CD8-positive, alpha-beta memory T cell (primary cell): ENCODE data around the gene CACHD1. TPM values are rescaled to one million over a fixed set of nuclear protein-coding genes. Genes with fewer than 3 reads are reported as not detected.

Experiments used
- CTCF ChIA-PET: fragments of 350-600 bp; sonication (Branson Sonifier 250); formaldehyde crosslinking; loops from one replicate; lab custom pipeline; 2021; ENCODE audit warnings: antibody characterized with exemption; lab: Charles Lee
- POLR2A ChIA-PET: fragments of 350-600 bp; sonication (Branson Sonifier 250); formaldehyde crosslinking; loops from one replicate; lab custom pipeline; 2021; ENCODE audit warnings: antibody characterized with exemption; lab: Charles Lee
- DNase-seq, 5 donors: peaks; one replicate each; pipeline versions ENCODE4 v3.0.0 to v3.0.0-alpha.2; 2020 to 2022; ENCODE audit warnings: mixed read lengths in 1 of 5
- H3K27ac ChIP-seq: one replicate; pipeline ENCODE4 v1.7.0; 2013; ENCODE audit warnings: low read depth, mild to moderate bottlenecking, low read length, moderate library complexity
- H3K27me3 ChIP-seq: 2 replicates; pipeline ENCODE4 v1.7.0; 2013; ENCODE audit warnings: low read length, mild to moderate bottlenecking; ENCODE audit not compliant: insufficient read depth, poor library complexity, severe bottlenecking
- H3K36me3 ChIP-seq: 2 replicates; pipeline ENCODE4 v1.7.0; 2013; ENCODE audit warnings: mild to moderate bottlenecking, low read length, moderate library complexity; ENCODE audit not compliant: insufficient read depth
- H3K4me1 ChIP-seq: 2 replicates; pipeline ENCODE4 v1.7.0; 2013; ENCODE audit warnings: mild to moderate bottlenecking, low read length, moderate library complexity; ENCODE audit not compliant: insufficient read depth
- H3K4me3 ChIP-seq: 2 replicates; pipeline ENCODE4 v1.7.0; 2013; ENCODE audit warnings: mild to moderate bottlenecking, low read length
- H3K9me3 ChIP-seq: 2 replicates; pipeline ENCODE4 v1.7.0; 2013; ENCODE audit warnings: mild to moderate bottlenecking, low read length
- H3K27ac Mint-ChIP-seq, 8 donors: one replicate each; pipeline ENCODE4 v1.8.0; 2020 to 2021; ENCODE audit warnings: mixed read lengths in 8 of 8, mild to moderate bottlenecking in 6 of 8, inconsistent platforms in 3 of 8, moderate library complexity in 3 of 8
- H3K27me3 Mint-ChIP-seq, 2 donors: one replicate each; pipeline ENCODE4 v1.8.0; 2020 to 2021; ENCODE audit warnings: mixed read lengths in 2 of 2, mild to moderate bottlenecking in 1 of 2, moderate library complexity in 1 of 2
- H3K36me3 Mint-ChIP-seq, 3 donors: one replicate each; pipeline ENCODE4 v1.8.0; 2020 to 2021; ENCODE audit warnings: mixed read lengths in 3 of 3, inconsistent platforms in 1 of 3, mild to moderate bottlenecking in 1 of 3
- H3K4me1 Mint-ChIP-seq, 3 donors: one replicate each; pipeline ENCODE4 v1.8.0; 2020 to 2021; ENCODE audit warnings: mixed read lengths in 3 of 3, inconsistent platforms in 1 of 3, mild to moderate bottlenecking in 1 of 3
- H3K4me3 Mint-ChIP-seq, 7 donors: one replicate each; pipeline ENCODE4 v1.8.0; 2020 to 2021; ENCODE audit warnings: mixed read lengths in 7 of 7, mild to moderate bottlenecking in 6 of 7, moderate library complexity in 4 of 7, inconsistent platforms in 2 of 7
- H3K9me3 Mint-ChIP-seq, 5 donors: one replicate each; pipeline ENCODE4 v1.8.0; 2020 to 2022; ENCODE audit warnings: mixed read lengths in 5 of 5, mild to moderate bottlenecking in 3 of 5, moderate library complexity in 2 of 5, inconsistent platforms in 1 of 5
- polyA plus RNA-seq: library from polyadenylated mRNA; unstranded; fragments of 300-500 nt; fragmentation: Illumina TruSeq; gene quantifications from one replicate; pipeline ENCODE4 v1.2.3, GENCODE V29; 2021
- total RNA-seq, 2 experiments: library from RNA; stranded (reverse); gene quantifications; one replicate each; pipeline ENCODE4 v1.2.3, GENCODE V29; 2021

Gene CACHD1
- total and polyA plus RNA-seq, 3 experiments from 2014 or later: 0.35 TPM; not detected in 1

- H3K9me3 ChIP-seq: no peaks in the 10 kb centered on the region
- Mint-ChIP-seq H3K27ac (no peak overlapping the region), H3K4me1 (no peaks in the 10 kb centered on the region), H3K36me3 (no peaks in the 10 kb centered on the region), H3K27me3 (peaks cover 0 to 12% of the 10 kb centered on the region in 2 donors), H3K4me3 (no peak overlapping the region), H3K9me3 (peaks cover 0 to 1% (median 0%) of the 10 kb centered on the region in 5 donors)
- no peaks in the 10 kb centered on the region for H3K27me3 ChIP-seq
- no peak overlapping the region for H3K4me3 ChIP-seq
- no peaks in the 10 kb centered on the region for H3K4me1 ChIP-seq
- H3K27ac ChIP-seq: no peak overlapping the region
- POLR2A ChIA-PET: no interaction called here
- no peak for DNase-seq
- CTCF ChIA-PET: interaction anchor here (1.5 kb wide), 1 partner anchor 139 kb away, joined by 19 read pairs; no protein-coding TSS in a partner anchor
- no peaks in the 10 kb centered on the region for H3K36me3 ChIP-seq
Measured at GRCh38 chr1:64685217-64685616, 215.3 kb downstream of the CACHD1 start.

- Mint-ChIP-seq H3K27ac (peak overlapping the region in 1 of 8 donors; percentile 19), H3K4me3 (no peak overlapping the region), H3K4me1 (no peaks in the 10 kb centered on the region), H3K9me3 (peaks cover 0 to 1% (median 0%) of the 10 kb centered on the region in 5 donors), H3K36me3 (no peaks in the 10 kb centered on the region), H3K27me3 (peaks cover 0 to 11% of the 10 kb centered on the region in 2 donors)
- Histone ChIP-seq H3K4me1 (no peaks in the 10 kb centered on the region), H3K36me3 (no peaks in the 10 kb centered on the region), H3K9me3 (no peaks in the 10 kb centered on the region), H3K4me3 (no peak overlapping the region), H3K27ac (no peak overlapping the region), H3K27me3 (no peaks in the 10 kb centered on the region)
- no peak for DNase-seq
- ChIA-PET CTCF (interaction anchor here (1.5 kb wide), 1 partner anchor 138 kb away, joined by 19 read pairs; no protein-coding TSS in a partner anchor), POLR2A (no interaction called here)
Measured at GRCh38 chr1:64685765-64686341, 215.9 kb downstream of the CACHD1 start.

GRCh38 chr1:64686828-64687724 lies 217.1 kb downstream of the CACHD1 start:
- Histone ChIP-seq H3K4me1 (no peaks in the 10 kb centered on the region), H3K27ac (no peak overlapping the region), H3K27me3 (no peaks in the 10 kb centered on the region), H3K9me3 (no peaks in the 10 kb centered on the region), H3K36me3 (no peaks in the 10 kb centered on the region), H3K4me3 (no peak overlapping the region)
- no peaks in the 10 kb centered on the region for H3K4me1 Mint-ChIP-seq
- H3K9me3 Mint-ChIP-seq: peaks cover 0 to 1% (median 0%) of the 10 kb centered on the region in 5 donors
- CTCF ChIA-PET: interaction anchor here (1.3 kb wide), 1 partner anchor 136 kb away, joined by 7 read pairs; no protein-coding TSS in a partner anchor
- H3K27ac Mint-ChIP-seq: no peak overlapping the region
- H3K27me3 Mint-ChIP-seq: no peaks in the 10 kb centered on the region
- no peaks in the 10 kb centered on the region for H3K36me3 Mint-ChIP-seq
- peak in 4 of 5 donors; percentile 4 to 53 (median 24) for DNase-seq
- no peak overlapping the region for H3K4me3 Mint-ChIP-seq
- POLR2A ChIA-PET: interaction anchor here (0.5 kb wide), 1 partner anchor 361 kb away, joined by 3 read pairs; no protein-coding TSS in a partner anchor

GRCh38 chr1:64687725-64688327 lies 217.9 kb downstream of the CACHD1 start:
- Mint-ChIP-seq H3K27me3 (no peaks in the 10 kb centered on the region), H3K9me3 (peaks cover 0 to 1% (median 0%) of the 10 kb centered on the region in 5 donors), H3K4me3 (no peak overlapping the region), H3K27ac (peak overlapping the region in 1 of 8 donors; percentile 44), H3K36me3 (no peaks in the 10 kb centered on the region), H3K4me1 (no peaks in the 10 kb centered on the region)
- no peaks in the 10 kb centered on the region for H3K4me1 ChIP-seq
- no peaks in the 10 kb centered on the region for H3K9me3 ChIP-seq
- ChIA-PET CTCF (interaction anchor here (0.9 to 1.8 kb wide), 5 partner anchors 9 to 137 kb away, joined by 3 to 7 read pairs (median 5); no protein-coding TSS in a partner anchor), POLR2A (no interaction called here)
- H3K27ac ChIP-seq: no peak overlapping the region
- H3K27me3 ChIP-seq: no peaks in the 10 kb centered on the region
- DNase-seq: no peak
- no peaks in the 10 kb centered on the region for H3K36me3 ChIP-seq
- no peak overlapping the region for H3K4me3 ChIP-seq

GRCh38 chr1:64691626-64692025 lies 221.7 kb downstream of the CACHD1 start:
- Mint-ChIP-seq H3K4me3 (no peak overlapping the region), H3K27me3 (peaks cover 3 to 9% of the 10 kb centered on the region in 2 donors), H3K36me3 (no peaks in the 10 kb centered on the region), H3K27ac (no peak overlapping the region), H3K9me3 (no peaks in the 10 kb centered on the region), H3K4me1 (no peaks in the 10 kb centered on the region)
- ChIA-PET CTCF (interaction anchor here (1.7 to 1.8 kb wide), 2 partner anchors 132 to 133 kb away, joined by 5 to 6 read pairs; no protein-coding TSS in a partner anchor), POLR2A (no interaction called here)
- Histone ChIP-seq H3K27me3 (no peaks in the 10 kb centered on the region), H3K36me3 (no peaks in the 10 kb centered on the region), H3K4me3 (no peak overlapping the region), H3K27ac (no peak overlapping the region), H3K9me3 (no peaks in the 10 kb centered on the region), H3K4me1 (no peaks in the 10 kb centered on the region)
- no peak for DNase-seq

- Mint-ChIP-seq H3K36me3 (no peaks in the 10 kb centered on the region), H3K4me3 (no peak overlapping the region), H3K9me3 (no peaks in the 10 kb centered on the region), H3K27me3 (peaks cover 4 to 9% of the 10 kb centered on the region in 2 donors), H3K4me1 (no peaks in the 10 kb centered on the region), H3K27ac (no peak overlapping the region)
- no peaks in the 10 kb centered on the region for H3K27me3 ChIP-seq
- POLR2A ChIA-PET: no interaction called here
- no peaks in the 10 kb centered on the region for H3K9me3 ChIP-seq
- no peak for DNase-seq
- no peak overlapping the region for H3K27ac ChIP-seq
- no peaks in the 10 kb centered on the region for H3K36me3 ChIP-seq
- no peak overlapping the region for H3K4me3 ChIP-seq
- CTCF ChIA-PET: interaction anchor here (1.7 to 1.8 kb wide), 2 partner anchors 130 to 132 kb away, joined by 5 to 6 read pairs; no protein-coding TSS in a partner anchor
- H3K4me1 ChIP-seq: no peaks in the 10 kb centered on the region
Measured at GRCh38 chr1:64692911-64693310, 223.0 kb downstream of the CACHD1 start.

GRCh38 chr1:64693406-64693805 lies 223.5 kb downstream of the CACHD1 start:
- no peaks in the 10 kb centered on the region for H3K36me3 ChIP-seq
- H3K9me3 ChIP-seq: no peaks in the 10 kb centered on the region
- peaks cover 4 to 9% of the 10 kb centered on the region in 2 donors for H3K27me3 Mint-ChIP-seq
- no peaks in the 10 kb centered on the region for H3K36me3 Mint-ChIP-seq
- no peaks in the 10 kb centered on the region for H3K4me1 ChIP-seq
- no peak overlapping the region for H3K4me3 ChIP-seq
- H3K4me1 Mint-ChIP-seq: no peaks in the 10 kb centered on the region
- H3K4me3 Mint-ChIP-seq: no peak overlapping the region
- H3K27ac ChIP-seq: no peak overlapping the region
- ChIA-PET CTCF (interaction anchor here (1.7 kb wide), 1 partner anchor 131 kb away, joined by 6 read pairs; no protein-coding TSS in a partner anchor), POLR2A (no interaction called here)
- no peak for DNase-seq
- no peaks in the 10 kb centered on the region for H3K9me3 Mint-ChIP-seq
- no peaks in the 10 kb centered on the region for H3K27me3 ChIP-seq
- no peak overlapping the region for H3K27ac Mint-ChIP-seq
